Right cardiac atrium (tissue), 5 donors: ENCODE data around the gene ORAI1. TPM values are rescaled to one million over a fixed set of nuclear protein-coding genes. Genes with fewer than 3 reads are reported as not detected.
"Not testable (repeated sequence)": the region's sequence is repeated elsewhere in the genome, so short reads cannot be mapped to it uniquely, and the experiment has no call there.

Experiments
- ATAC-seq, 2 donors: fragments of 200-7000 bp; cut with Tn5 transposase; one replicate each; pipeline versions ENCODE4 v1.8.0 to v1.9.1; 2020; ENCODE audit warnings: moderate library complexity in 2 of 2, mild to moderate bottlenecking in 1 of 2
- DNase-seq, 3 donors: peaks; one replicate each; pipeline ENCODE4 v3.0.0-alpha.2; 2020
- H3K27ac ChIP-seq: one replicate; pipeline ENCODE4 v1.5.1; 2013; ENCODE audit warnings: mild to moderate bottlenecking, low read length, control low read depth, moderate library complexity
- H3K27me3 ChIP-seq: one replicate; pipeline ENCODE4 v1.6.1; 2013; ENCODE audit not compliant: control insufficient read depth, insufficient read depth
- H3K4me1 ChIP-seq: one replicate; pipeline ENCODE4 v1.6.1; 2013; ENCODE audit warnings: low read length; ENCODE audit not compliant: control insufficient read depth, insufficient read depth
- H3K4me3 ChIP-seq: one replicate; pipeline ENCODE4 v1.5.1; 2013; ENCODE audit warnings: low read length, control low read depth
- H3K9me3 ChIP-seq: one replicate; pipeline ENCODE4 v1.6.1; 2013; ENCODE audit warnings: low read length; ENCODE audit not compliant: control insufficient read depth
- WGBS: extraction: QIAGEN DNeasy Blood & Tissue Kit; methylation state at CpG from one replicate; pipeline ENCODE4 v1.1.7; 2013; 5-methylcytosine and 5-hydroxymethylcytosine counted together
- intact Hi-C, 4 donors: fragments of 100-400 bp; cut with DNase I; formaldehyde crosslinking; loops; one replicate each; pipeline versions ENCODE4 v1.11.0 to v1.14.0; 2022 to 2023
- polyA plus RNA-seq: library from polyadenylated mRNA; stranded (reverse); fragments of 200-250 nt; gene quantifications from one replicate; pipeline ENCODE4 v1.2.3, GENCODE V29; 2013
- total RNA-seq, 4 donors: library from RNA; stranded (reverse); fragmentation: NEBNext Ultra II Directional; extraction: Animal tissue kit (Norgen Biotek cat#: 25700); gene quantifications; one replicate each; pipeline ENCODE4 v1.2.1, GENCODE V29; 2021
- donor health status: healthy with polysubstance abuse.
- donor health status: DM: no; HTN: yes; CAD: no.
- donor health status: DM: no; HTN: no; CAD: no.
- donor health status: DM: no; HTN: yes; CAD: no; lungs with severe emphysema.
- donor health status: DM: yes; HTN: yes; CAD: no.

ORAI1 gene
- total and polyA plus RNA-seq, 5 donors: 6.9 to 9.4 (median 7.9) TPM

DNA sequence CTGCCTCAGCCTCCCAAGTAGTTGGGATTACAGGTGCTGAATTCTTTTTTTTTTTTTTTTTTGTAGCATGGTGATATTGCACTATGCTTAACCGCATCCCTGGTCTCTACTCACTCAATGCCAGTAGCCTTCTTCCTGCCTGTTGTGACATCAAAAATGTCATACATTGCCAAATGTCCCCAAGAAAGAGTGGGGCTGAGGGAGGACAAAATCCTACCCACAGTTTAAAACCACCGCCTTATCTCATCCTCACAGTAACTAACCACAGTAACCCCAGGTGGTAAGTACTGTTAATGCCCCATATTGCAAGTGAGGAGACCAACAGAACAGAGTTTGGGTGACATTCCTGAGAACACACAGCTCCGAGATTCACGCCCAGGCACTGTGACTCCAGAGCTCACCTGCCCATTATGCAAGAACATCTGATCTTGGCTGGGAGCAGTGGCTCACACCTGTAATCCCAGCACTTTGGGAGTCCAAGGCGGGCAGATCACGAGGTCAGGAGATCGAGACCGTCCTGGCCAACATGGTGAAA is 23.6 kb downstream of the ORAI1 start:
- Histone ChIP-seq H3K4me3 (no peak overlapping the region), H3K27me3 (no peaks in the 10 kb centered on the region), H3K27ac (no peak overlapping the region), H3K4me1 (no peaks in the 10 kb centered on the region), H3K9me3 (no peaks in the 10 kb centered on the region)
- intact Hi-C loops: no loop called here
- ATAC-seq: no peak
- DNase-seq: no peak
- whole genome bisulfite sequencing: 91% methylated on average over 8 of the region's 8 CpGs

DNA sequence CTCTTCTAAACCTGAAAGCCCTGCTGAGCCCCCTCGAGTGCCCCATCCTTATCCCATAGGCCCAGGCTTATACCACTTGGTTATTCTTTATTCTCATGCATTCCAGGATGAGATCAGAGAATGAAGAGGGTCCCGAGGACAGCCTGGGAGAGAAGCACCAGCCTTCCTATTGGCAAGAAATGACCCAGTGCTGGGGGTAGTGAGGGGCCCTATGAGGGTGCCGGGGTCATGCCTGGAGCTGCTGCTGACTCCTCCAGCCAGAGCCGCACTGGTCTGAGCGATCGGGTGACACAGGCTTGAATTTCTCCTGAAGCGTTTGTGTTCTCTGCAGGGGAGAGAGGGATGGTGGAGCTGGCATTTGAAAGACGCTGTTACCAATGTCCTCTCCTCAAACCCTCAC is 25.0 kb downstream of the ORAI1 start:
- DNase-seq (no peak), ATAC-seq (peak in 1 of 2 donors; percentile 10)
- Histone ChIP-seq H3K4me3 (no peak overlapping the region), H3K27ac (no peak overlapping the region), H3K9me3 (no peaks in the 10 kb centered on the region), H3K27me3 (no peaks in the 10 kb centered on the region), H3K4me1 (no peaks in the 10 kb centered on the region)
- WGBS: 86% methylated on average over 8 of the region's 8 CpGs
- intact Hi-C loops: no loop called here

DNA sequence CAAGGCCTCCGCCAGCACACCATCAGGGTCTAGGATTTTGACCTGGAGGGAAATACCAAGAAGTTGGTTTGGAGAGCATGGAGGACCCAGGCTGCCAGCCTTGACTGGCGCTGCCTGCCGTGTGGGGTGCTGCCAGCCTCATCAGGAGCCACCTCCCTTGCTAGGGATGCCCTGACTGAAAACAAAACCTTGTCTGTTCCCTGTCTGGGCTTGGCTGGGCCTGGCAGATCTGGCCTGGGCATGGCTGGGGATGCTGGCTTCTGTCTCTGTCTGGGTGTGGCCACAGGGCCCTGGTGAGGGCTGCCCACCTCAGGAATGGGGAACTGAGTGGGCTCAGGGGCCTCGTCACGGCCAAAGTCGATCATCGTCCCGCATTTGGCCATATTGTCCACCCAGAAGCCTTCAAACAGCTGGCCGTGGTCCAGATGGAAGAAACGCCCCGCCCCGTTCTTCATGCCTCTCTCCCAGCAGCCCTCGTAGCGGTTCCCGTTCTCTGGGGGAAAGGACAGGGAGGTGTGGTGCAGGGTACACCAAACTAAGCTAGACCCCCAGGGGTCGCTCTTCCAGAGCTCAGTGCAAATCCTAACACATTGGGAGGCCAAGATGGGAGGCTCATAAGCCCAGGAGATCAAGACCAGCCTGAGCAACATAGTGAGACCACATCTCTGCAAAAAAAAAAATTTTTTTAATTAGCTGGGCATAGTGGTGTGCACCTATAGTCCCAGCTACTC is 26.6 kb downstream of the ORAI1 start:
- peak in 1 of 2 donors; percentile 14 for ATAC-seq
- H3K4me3 ChIP-seq: no peak overlapping the region
- no peaks in the 10 kb centered on the region for H3K9me3 ChIP-seq
- H3K27ac ChIP-seq: no peak overlapping the region
- H3K4me1 ChIP-seq: no peaks in the 10 kb centered on the region
- intact Hi-C loops: no loop called here
- peak in 1 of 3 donors; percentile 66 for DNase-seq
- no peaks in the 10 kb centered on the region for H3K27me3 ChIP-seq
- 76% methylated on average over 16 of the region's 16 CpGs for WGBS

DNA sequence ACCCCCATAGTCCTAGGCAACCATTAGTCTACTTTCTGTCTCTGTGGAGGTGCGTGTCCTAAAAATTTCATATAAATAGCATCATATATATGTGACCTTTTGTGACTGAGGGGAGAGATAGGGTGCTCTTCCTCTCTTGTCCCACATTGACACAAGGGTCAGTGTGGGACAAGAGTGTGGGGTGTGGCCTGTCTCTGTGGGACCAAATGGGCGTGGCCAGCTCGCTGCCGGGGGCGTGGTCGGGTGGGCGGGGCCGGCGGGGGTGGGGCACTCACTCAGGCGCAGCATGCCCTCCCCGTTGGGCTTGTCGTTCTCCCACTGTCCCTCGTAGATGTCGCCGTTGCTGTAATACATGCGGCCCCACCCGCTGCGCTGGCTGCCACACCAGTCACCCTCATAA is 27.7 kb downstream of the ORAI1 start:
- ATAC-seq (no peak), DNase-seq (no peak)
- no peak overlapping the region for H3K4me3 ChIP-seq
- 70% methylated on average over 18 of the region's 18 CpGs for WGBS
- no peaks in the 10 kb centered on the region for H3K27me3 ChIP-seq
- intact Hi-C loops: no loop called here
- H3K9me3 ChIP-seq: no peaks in the 10 kb centered on the region
- no peaks in the 10 kb centered on the region for H3K4me1 ChIP-seq
- H3K27ac ChIP-seq: no peak overlapping the region

DNA sequence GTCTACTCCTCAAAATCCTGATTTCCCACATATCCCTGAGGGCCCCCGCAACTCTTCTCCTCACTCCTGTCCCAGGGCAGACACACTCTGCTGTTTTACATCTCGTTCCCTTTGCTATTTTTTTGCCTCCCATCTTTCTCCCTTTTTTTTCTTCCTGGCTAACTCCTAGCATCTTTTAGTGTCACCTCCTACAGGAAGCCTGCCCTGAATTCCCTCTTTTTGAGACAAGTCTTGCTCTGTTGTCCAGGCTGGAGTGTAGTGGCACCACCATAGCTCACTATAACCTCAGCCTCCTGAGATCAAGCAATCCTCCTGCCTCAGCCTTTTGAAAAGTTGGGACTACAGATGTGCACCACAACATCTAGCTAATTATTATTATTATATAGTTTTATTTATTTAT is 29.8 kb downstream of the ORAI1 start:
- H3K4me3 ChIP-seq: no peak overlapping the region

DNA sequence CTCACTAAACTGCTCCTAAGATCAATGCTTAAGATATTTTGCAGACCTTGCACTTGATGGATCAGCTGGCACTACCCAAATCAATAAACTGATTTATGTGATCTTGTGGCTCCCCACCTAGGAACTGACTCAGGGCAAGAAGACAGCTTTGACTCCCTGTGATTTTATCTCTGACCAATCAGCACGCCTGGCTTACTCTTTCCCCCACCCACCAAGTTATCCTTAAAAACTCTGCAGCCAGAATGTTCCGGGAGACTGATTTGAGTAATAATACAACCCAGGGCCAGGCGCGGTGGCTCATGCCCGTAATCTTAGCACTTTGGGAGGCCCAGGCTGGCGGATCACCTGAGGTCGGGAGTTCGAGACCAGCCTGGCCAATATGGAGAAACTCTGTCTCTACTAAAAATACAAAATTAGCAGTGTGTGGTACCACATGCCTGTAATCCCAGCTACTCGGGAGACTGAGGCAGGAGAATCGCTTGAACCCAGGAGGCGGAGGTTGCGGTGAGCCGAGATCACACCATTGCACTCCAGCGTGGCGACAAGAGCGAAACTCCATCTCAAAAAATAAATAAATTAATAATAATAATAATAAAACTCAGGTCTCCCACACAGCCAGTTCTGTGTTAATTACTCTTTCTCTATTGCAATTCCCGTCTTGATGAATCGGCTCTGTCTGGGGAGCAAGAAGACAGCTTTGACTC is 31.1 kb downstream of the ORAI1 start:
- 92% methylated on average over 18 of the region's 18 CpGs for WGBS
- H3K4me3 ChIP-seq: no peak overlapping the region

More for the DNA sequence above, 29.8 kb downstream of the ORAI1 start:
- no peaks in the 10 kb centered on the region for H3K27me3 ChIP-seq
- ATAC-seq (no peak), DNase-seq (no peak)
- 94% methylated on average over 2 of the region's 2 CpGs for WGBS
- no peak overlapping the region for H3K27ac ChIP-seq
- no peaks in the 10 kb centered on the region for H3K9me3 ChIP-seq
- intact Hi-C loops: no loop called here
- no peaks in the 10 kb centered on the region for H3K4me1 ChIP-seq

DNA sequence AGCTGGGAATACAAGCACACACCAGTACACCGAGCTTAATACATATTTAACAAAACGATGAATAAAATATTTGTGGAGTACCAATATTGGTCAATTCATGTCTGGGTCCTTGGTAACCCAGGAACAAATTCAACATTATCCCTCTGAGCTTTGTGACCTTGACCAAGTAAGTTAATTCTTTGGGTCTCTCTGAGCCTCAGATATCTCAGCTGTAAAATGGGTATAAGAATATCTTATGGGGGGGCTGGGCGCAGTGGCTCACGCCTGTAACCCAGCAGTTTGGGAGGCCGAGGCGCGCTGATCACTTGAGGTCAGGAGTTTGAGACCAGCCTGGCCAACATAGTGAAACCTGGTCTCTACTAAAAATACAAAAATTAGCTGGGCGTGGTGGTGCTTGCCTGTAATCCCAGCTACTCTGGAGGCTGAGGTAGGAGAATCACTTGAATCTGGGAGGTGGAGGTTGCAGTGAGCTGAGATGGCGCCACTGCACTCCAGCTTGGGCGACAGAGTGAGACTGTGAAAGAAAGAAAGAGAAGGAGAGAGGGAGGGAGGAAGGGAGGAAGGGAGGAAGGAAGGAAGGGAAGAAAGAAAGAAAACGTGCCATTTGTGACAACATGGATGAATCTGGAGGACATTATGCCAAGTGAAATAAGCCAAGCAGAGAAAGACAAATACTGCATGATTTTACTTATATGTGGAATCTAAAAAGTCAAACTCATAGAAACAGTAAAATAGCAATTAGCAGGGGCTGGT is 35.2 kb downstream of the ORAI1 start:
- intact Hi-C loops, ATAC-seq, H3K9me3 ChIP-seq, DNase-seq, H3K4me1 ChIP-seq, H3K4me3 ChIP-seq, H3K27ac ChIP-seq, H3K27me3 ChIP-seq: not testable (repeated sequence)
- 88% methylated on average over 11 of the region's 11 CpGs for WGBS

More for the DNA sequence above, 31.1 kb downstream of the ORAI1 start:
- no peaks in the 10 kb centered on the region for H3K9me3 ChIP-seq
- H3K27me3 ChIP-seq: no peaks in the 10 kb centered on the region
- intact Hi-C loops: no loop called here
- no peak for ATAC-seq
- no peak for DNase-seq
- no peaks in the 10 kb centered on the region for H3K4me1 ChIP-seq
- no peak overlapping the region for H3K27ac ChIP-seq

DNA sequence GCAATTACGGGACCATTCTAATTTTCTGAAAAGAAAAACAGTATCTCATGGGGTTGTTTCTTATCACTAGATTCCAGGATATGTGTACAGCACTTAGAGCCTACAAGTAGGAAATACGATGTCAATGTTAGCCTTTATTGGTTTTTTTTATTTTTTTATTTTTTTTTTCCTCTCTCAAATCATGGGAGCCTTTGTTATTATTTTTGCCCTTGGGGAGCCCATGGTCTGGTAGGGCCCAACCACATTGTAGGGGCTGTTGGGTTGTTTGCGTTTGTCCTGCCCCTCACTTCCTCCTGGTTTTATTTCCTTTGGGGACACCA is 37.2 kb downstream of the ORAI1 start:
- DNase-seq (no peak), ATAC-seq (no peak)
- 68% methylated on average over 3 of the region's 3 CpGs for WGBS
- no peak overlapping the region for H3K27ac ChIP-seq
- H3K27me3 ChIP-seq: no peaks in the 10 kb centered on the region
- H3K4me1 ChIP-seq: no peaks in the 10 kb centered on the region
- no peak overlapping the region for H3K4me3 ChIP-seq
- intact Hi-C loops: no loop called here
- no peaks in the 10 kb centered on the region for H3K9me3 ChIP-seq

DNA sequence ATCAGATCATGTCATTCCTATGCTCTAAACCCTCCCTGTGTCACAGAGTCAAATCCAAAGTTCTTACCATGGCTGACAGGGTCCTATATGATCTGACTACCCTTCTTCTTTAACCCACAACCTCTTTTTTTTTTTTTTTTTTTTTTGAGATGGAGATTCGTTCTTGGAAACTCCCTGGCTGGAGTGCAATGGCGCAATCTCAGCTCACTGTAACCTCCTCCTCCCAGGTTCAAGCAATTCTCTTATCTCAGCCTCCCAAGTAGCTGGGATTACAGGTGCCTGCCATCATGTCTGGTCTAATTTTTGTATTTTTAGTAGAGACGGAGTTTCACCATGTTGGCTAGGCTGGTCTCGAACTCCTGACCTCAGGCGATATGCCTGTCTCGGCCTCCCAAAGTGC is 40.5 kb downstream of the ORAI1 start:
- WGBS: 83% methylated on average over 6 of the region's 6 CpGs

DNA sequence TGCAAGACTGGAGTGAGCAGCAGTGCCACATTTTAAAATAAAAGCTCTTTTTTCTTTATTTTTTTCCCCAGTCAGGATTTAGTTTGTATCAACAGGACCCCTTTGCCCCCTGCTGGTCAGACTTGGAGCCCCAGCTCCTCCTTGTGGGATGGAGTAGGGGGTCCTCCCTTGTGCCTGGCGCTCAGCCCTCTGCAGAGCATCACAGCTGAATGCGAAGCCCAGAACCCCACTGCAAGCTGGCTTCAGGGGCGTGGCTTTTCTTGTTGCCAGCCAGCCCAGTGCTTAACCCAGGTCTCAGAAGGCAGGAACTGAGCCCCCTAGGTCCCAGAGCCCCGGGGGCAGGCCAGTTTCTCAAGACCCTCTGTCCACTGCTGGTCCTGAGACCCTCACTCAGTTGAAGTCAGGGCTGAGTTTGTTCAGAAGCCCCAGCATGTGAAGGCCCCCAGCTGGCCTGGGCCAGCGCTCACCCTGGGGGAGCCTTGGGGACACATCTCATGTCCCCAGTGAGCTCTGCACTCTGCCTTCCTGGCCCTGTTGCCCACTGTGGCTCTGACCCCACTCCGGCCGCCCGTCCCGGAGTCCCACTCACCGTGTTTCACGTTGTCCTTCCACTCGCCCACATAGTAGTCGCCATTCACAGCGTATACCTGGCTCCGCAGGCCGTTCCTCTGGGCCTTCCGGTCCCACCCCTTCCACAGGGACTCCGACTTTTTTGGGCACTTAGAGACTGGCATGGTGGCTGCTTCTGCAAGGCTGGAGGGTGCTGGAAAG is 42.6 kb downstream of the ORAI1 start:
- H3K27me3 ChIP-seq: no peaks in the 10 kb centered on the region
- no peaks in the 10 kb centered on the region for H3K9me3 ChIP-seq
- no peak overlapping the region for H3K27ac ChIP-seq
- 79% methylated on average over 18 of the region's 18 CpGs for WGBS
- peaks cover 2% of the 10 kb centered on the region for H3K4me1 ChIP-seq
- no peak for ATAC-seq
- peak in 1 of 3 donors; percentile 67 for DNase-seq
- no peak overlapping the region for H3K4me3 ChIP-seq
- intact Hi-C loops: loop anchor here in 2 of 4 donors (5.0 kb wide), 2 partner anchors 42 to 117 kb away; partner anchors contain the start of gene ORAI1 (in 1 of the 2)

More for the DNA sequence above, 40.5 kb downstream of the ORAI1 start:
- H3K4me3 ChIP-seq, ATAC-seq, H3K27me3 ChIP-seq, H3K27ac ChIP-seq, H3K9me3 ChIP-seq, DNase-seq, H3K4me1 ChIP-seq: not testable (repeated sequence)
- intact Hi-C loops: loop anchor here in 2 of 4 donors (5.0 kb wide), 2 partner anchors 40 to 115 kb away; partner anchors contain the start of gene ORAI1 (in 1 of the 2)
